ENCODE results near the gene RGS8.

RGS8 gene, protein sequence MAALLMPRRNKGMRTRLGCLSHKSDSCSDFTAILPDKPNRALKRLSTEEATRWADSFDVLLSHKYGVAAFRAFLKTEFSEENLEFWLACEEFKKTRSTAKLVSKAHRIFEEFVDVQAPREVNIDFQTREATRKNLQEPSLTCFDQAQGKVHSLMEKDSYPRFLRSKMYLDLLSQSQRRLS

DNA sequence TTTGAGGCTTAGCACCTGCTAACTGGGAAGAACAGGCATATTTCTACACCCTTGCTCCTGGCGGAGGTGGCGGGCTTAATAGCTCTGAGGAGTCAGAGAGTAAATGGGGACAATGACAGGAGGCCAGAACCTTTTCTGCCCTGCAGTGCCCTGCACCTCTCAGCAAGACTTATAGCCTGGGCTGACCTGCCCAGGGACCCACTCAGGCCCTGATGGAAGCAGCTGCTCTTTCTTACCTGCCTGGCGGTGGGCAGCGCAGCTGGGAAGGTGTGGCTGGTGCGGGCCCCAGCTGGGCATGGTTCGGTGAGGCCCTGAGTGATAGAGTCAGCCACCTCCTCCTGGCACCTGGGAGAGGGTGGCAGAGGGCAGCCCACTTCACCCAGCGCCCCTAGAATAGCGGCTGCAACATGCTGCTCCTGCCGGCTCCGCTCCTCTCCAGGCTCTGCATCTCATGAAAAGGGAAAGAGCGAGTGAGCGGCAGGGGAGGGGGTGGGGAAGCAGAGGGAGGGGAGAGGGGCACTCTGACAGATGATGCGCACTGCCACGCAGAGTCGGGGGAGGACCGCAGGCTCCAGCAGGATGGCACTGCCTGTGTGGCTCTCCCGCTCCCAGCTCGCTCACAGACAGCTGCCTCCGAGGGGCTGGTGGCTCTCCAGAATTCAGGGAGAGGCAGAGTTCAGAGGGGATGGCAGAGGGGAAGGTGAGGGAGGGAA is at the start of gene RGS8:
TSS of gene RGS8 (minus strand) at position 472 of the 713 bp plus-strand sequence. CDS start 14,938 bp downstream, outside the sequence.
- DNase-seq (ENCODE audit: low read depth, low spot score), result no peak

DNA sequence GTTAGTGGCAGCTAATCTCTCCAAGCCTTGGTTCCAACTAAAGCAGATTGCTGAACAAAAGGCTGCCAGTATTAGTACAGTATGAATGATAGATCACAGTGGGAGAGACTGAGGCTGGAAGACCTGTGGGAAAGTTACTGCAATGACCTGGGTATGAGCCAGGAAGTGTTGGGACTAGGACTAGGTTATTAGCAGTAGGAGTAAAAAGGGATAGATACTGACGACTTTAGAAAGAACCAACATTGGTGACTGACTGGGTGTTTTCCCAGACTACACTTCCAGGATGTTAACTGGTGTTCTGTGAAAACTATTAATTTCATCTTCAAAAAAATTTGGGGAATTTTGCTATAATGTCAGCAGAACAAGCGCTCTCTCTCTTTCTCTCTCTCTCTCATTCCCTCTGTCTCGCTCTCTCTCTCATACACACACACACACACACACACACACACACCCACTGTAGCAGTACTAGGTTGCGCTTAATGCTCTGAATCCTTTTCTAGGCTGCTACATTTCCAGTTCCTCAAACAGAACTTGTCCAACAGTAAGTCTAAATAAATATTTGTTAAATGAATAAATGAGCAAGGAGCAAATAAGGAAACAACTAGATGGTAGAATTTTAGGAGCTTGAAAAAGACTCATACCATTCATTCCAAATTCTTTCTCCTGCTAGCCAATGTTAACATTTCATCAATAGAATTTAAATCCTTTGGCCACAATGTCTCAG is 47.6 kb upstream of the RGS8 start:
- DNase-seq (ENCODE audit: low read depth, low spot score), result no peak

DNA sequence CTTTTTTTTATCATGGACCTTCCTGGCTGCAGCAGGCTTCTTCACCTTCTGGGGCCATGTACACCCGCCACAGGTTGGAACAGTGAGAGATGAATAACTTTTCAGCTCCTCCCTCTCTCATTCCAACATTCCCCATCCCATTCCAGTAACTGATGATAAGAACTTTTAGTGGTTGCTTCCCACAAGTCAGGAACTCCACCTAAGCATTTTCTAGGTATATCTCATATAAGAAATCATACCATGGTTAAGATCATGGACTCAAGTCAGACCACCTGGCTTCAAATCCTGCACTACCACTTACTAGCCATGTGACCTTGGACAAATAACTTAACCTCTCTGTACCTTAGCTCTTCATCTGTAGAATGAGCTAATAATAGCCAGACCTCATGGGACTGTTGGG is 42.5 kb upstream of the RGS8 start:
- DNase-seq (ENCODE audit: low read depth, low spot score), result no peak

DNA sequence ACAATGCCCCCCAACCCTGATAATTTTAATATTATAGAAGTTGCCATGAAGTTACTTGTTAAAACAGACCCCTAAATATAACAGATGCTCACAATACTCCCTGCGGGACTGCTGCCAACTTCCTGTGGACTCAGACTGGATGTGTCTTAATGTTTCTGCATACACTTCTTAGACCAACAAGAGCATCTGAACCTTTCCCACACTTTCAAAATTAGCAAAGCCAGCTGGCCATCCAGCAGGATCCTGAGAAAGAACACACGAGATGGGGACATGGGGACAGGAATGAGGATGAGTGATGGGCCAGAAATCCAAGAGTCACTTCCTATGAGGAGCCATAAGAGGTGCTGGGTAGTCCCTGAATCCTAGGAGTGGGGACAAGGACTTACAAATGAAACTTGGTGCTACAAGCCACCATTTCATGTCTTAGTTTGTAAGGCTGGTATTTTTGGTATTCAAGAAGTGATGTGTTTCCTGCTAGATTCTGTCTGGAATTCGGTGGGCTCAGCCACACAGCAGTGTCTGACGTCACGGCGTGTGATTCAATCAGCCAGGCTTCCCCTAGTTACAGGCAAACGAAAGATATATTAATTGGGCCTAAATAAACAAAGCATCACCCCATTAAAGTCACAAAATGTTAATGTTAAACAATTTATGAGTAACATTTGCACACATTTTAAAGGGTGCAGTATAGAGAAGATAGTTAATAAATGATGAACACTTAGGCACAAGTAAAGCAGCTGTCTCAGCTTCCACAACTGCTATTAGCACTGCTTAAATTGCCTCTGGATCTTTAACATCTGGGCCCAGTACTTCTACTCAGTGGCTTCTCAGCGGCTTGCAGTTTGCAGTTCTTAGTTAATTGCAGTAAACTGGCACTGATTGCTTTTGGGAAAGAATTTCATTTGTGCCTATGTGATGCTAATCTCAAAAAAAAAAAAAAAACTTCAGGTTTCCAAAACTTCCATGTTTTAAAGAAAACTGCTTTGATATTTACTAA is 41.2 kb upstream of the RGS8 start:
- DNase-seq (ENCODE audit: low read depth, low spot score), result no peak

DNA sequence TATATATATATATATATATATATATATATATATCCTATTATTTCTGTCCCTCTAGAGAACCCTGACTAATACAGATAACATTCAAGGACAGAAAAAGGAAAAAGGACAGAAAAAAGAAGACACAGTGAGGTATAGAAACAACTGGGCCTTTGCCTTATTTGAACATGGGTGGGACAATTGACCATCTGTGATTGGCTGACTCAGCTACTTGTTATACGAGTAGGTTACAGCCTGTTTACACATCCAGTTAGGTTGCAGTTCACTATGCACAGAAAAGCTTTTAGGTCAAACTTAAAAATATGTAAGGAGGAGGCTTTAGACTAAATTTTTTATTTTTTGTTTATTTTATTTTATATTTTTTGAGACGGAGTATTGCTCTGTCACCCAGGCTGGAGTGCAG is 39.8 kb upstream of the RGS8 start:
- DNase-seq (ENCODE audit: low read depth, low spot score), result no peak

DNA sequence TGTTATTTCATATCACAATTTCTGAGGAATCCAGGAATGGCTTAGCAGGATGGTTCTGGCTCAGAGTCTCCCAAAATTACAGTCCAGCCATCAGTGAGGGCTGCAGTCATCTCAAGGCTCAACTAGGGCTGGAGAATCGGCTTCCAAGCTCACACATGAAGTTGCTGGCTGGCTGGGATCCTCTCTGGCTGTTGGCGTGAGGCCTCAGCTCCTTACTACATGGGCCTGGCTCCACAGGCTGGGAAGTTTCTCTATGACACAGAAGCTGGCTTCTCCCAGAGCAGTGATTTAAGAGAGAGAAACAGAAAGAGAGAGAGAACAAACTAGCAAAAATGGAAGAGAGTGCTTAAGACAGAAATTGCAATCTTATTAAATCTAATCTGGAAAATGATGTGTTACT is 38.8 kb upstream of the RGS8 start:
- no peak for DNase-seq (ENCODE audit: low read depth, low spot score)

DNA sequence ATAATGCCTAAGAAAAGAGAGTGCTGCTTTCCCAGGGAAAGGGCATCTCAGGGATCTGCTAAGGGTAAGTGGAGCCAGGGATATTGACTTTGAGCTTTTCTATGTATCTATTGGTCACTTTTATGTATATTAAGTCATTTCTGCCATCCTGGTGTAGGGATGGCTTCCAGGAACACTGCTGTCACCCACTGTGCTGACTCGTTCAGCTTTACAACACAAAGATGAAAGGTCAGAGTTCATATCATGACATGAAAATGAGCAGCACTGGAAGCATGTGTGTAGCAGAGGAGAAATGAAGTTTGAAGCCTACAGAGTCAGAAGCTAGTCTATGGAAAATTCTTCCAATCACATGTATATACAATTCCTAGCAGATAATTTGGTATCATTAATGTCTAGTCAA is 37.1 kb upstream of the RGS8 start:
- DNase-seq (ENCODE audit: low read depth, low spot score), result no peak

DNA sequence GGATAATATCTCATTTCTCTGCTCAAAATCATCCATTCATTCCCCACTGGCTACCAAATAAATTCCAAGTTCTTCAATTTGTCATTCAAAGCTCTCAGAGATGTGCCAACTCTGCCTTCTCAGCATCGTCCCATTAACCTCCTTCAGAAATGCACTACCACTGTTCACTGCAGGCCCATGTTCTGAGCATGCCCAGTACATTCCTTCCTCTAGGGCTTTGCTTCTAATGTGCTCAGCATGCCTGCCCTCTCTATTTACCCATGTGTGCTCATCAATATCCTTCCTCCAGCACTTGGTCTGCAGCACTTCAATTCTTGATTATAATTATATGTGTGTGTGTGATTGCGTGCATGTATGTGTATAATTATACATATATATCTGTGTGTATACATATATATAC is 36.1 kb upstream of the RGS8 start:
- DNase-seq (ENCODE audit: low read depth, low spot score), result peak; percentile 26

DNA sequence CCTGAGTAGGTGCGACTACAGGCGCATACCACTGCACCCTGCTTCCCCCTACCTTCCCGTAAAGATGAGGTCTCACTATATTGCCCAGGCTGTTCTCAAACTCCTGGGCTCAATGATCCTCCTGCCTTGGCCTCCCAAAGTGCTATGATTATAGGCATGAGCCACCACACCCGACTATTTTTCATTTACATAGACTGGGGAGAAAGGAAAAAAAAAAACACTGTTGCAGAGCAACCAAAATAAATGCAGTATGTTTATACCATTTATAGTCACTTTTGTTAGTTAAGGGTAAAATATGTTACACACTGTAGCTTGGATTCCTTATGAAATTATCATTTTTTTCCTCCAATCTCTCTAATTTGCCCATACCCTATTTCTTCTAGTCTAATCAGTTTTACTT is 35.2 kb upstream of the RGS8 start:
- DNase-seq (ENCODE audit: low read depth, low spot score), result no peak

DNA sequence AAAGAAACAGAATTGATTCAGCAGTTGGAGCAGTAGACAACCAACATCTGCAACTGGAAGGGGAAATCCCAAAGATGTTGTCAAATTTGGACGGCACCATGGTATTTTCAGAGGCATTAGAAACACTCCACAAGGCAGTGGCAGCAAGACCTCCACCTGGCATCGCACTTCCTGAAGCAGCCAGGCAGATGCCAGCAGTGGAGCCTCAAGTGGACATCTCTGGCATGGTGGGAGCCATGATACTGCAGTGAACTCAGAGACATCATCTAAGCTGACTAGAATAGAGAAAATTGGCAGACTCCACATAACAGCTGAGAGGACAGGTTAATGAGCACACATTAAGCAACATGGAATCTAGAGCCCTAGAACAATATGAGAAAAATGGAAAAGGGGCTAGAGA is 33.9 kb upstream of the RGS8 start:
- DNase-seq (ENCODE audit: low read depth, low spot score), result no peak

DNA sequence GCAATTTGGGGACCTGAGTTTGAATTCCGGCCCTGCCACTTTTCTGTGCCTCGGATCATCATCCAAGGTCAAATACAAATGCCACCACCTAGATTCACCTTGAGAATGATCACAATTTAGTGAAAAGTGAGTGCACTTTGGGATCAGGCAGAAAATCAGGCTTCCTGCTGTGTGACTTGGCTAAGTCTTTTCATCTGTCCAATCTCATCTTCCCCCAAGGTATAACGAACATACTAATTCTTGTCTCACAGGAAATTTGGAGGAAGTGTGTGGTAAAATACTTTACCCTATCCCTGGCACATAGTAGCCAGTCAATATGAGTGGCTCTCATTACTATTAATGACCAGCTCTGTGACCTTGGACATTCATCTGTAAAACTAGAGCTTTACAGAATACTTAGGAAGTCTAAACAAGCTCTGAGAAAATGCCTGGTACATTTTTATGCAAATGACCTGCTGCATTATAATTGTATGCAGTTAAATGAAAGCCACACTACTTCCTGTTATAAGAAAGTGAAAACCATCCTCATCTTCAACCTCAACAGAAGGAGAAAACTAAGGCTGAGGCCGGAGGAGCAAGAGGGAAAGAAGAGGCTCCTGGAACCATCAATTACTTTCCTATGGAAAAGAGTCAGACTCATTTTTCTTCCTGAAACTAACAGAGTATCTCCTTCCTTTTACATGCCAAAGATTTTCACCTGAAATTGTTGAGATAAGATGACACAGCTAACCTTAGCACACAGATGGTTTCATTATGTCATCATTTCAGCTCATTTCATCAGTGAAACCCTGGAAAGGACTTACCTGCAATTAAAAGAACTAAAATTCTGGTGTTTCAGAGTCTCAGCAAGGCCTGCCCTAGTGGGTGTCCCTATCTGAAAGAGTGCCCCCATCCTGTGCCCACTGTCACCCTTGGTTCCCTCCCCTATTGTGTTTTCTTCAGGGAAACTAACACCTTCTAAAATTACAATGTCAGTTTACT is 32.6 kb upstream of the RGS8 start:
- DNase-seq (ENCODE audit: low read depth, low spot score), result no peak

DNA sequence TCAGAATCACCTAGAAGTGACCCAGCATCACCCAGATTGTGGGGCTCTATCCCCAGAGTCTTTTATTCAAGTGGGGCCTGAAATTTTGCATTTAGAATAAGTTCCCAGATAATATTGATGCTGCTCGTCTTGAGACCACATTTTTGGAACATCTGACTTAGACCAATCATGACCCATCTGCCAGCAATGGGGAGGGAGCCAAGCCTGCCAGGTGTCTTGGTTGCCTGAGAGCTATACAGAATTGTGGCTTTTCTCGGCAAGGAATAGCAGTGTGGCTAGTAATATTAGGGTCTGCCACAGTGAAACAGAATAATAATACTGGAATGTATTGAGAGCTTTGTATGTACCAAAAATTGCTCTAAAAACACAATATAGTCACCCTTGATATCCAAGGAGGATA is 31.1 kb upstream of the RGS8 start:
- no peak for DNase-seq (ENCODE audit: low read depth, low spot score)

DNA sequence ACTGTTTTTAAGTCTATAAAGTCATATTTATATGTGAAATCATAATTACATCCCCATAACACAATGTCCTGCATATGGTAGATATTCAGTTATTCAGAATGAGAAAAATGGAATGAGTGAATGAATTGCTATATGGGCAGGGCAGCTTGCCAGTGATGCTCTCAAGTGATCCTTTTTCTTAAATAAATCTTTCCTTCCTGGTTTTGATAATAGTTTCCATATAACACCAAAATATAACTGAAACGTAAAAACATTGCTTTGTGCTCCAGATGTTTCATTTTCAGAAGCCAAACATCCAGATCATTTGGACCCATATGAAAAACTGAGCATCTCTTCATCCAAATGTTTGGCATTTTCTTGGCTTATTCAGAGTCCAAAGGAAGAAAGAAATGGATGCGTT is 30.2 kb upstream of the RGS8 start:
- no peak for DNase-seq (ENCODE audit: low read depth, low spot score)

DNA sequence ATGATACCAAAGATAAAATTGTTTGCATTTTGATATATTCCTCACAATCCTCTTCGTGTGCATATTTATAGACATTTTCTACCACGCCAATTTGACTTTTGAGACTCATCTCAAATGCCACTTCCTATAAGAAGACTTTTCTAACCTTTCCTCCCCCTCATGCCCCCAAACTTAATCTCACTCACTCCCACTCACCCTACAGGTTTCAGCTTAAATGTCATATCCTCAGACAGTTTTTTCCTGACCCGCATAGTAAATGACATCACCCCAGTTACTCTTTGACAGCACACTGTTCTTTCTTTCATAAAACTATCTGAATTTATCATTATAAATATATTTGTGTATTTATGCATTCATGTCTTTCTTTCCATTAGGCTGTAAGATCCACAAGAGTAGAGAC is 29.6 kb upstream of the RGS8 start:
- no peak for DNase-seq (ENCODE audit: low read depth, low spot score)

DNA sequence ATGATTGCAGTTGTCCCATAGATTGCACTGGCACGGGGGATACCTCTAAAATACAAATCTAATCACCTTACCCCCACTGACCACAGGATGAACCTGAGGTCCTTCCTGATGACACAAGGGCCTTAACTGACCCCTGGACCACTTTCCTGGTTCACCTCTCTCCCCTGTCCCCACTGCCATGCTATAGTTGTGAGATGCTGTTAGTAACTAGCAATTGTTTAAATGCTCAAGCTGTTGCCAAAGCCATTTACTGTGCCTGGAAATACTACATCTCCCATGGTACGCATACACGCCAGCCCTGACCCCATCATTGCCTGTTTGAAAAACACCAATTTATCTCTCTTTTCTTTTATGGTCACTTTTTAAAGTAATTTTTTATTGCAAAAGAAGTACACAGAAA is 29.1 kb upstream of the RGS8 start:
- no peak for DNase-seq (ENCODE audit: low read depth, low spot score)

DNA sequence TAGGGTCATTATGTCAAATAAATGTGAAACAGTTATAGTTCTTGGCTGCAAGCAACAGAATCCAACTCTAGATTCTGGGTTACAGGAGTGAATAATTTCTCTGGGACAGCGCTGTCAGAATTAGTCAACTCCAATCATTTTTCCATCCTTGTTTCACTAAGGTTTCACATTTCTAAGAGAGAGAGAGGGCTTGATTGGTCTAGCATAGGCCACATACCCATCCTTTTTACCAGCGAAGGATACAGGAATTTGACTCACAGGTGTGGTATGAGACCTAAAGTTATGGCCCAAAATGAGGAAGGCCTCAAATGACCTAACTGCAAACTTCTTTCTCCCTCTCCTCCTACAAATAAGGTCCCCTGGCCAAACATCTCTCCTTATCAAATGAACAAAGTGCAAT is 25.5 kb upstream of the RGS8 start:
- no peak for DNase-seq (ENCODE audit: low read depth, low spot score)

DNA sequence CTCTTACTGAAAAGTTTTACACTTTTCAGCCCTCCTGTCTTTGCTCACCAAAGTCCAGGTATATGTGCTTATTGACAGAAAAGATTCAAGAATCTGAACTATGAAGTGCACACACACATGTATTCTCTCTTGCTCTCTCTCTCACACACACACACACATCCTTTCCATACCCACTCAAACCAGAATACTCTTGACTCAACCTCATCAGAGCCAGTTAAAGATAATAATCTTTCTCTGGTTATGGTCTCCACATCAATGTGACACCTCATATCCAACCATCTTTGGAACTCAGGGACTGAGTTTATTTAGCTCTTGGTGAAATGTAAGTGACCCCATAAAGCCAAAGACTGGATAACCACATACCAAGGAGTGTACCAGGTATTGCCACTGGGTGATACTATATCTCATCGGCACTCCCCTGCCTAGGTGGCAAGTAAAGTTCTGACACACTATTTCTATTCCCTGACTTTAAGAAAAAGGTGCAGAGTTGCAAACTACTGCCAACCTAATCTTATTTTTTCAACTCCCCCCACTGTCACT is 24.9 kb upstream of the RGS8 start:
- no peak for DNase-seq (ENCODE audit: low read depth, low spot score)

DNA sequence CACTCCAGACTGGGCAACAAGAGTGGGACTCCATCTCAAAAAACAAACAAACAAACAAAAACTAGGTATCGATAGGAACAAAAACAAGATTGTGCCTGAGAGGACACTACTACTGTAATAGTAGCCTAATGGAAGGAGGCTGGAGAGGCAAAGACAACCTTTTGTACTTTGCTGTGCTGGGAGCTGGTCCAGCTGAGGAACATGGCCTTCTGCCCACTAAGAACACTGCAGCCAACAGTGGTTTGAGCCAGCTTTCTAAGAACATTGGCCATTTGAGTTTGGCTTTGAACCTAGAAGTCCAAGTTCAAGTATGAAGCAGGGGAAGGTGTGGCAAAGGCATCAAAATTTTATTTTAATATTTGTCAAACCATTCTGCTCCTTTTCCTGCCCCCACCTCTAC is 22.7 kb upstream of the RGS8 start:
- no peak for DNase-seq (ENCODE audit: low read depth, low spot score)

DNA sequence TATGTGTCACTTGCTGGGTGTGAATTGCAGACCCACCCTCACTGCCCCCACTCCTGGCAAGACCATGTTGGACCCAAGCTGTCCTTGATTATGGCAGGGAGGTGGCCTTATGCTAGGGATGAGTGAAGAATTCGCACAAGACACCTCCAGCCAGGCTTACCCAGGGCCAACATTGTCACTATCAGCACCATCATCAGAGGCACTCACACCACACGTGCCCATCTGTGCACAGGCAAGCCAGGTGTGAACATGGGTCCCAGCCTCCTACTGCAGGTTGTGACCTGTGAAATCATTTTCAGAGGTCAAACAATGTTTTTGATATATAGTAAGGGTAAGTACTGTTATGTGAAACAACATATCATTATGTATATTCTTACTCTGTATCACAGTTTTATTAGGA is 20.3 kb upstream of the RGS8 start:
- no peak for DNase-seq (ENCODE audit: low read depth, low spot score)

DNA sequence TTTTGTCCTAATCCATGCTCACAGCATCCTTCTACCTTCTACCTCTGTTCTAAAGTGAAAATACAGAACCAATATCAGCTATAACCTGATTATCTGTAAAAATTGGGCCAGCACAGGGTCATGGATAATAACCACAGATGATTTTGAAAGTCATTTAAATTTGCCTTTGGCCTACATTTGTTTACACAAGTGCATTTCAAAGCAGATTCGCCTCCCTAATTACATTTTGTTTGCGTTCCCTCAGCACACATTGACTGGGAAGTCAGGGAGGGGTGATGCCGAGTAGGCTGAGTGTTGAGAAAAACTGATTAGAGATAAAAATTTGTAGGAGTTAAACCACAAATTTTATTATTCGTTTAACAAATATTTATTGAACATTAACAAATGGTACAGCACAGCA is 19.2 kb upstream of the RGS8 start:
- DNase-seq (ENCODE audit: low read depth, low spot score), result no peak

Data from ELF-1 (cell line).